Type B pancreatic cell (in vitro differentiated cells): Measurements from ENCODE around the gene LRRN2. TPM values are rescaled to one million over a fixed set of nuclear protein-coding genes. Genes with fewer than 3 reads are reported as not detected.

Experiments used
- DNase-seq: peaks from one replicate; pipeline ENCODE4 v3.0.0; 2021; ENCODE audit warnings: mixed read lengths; ENCODE audit not compliant: unreplicated experiment; ENCODE audit errors: extremely low spot score
- H3K27ac Mint-ChIP-seq: 2 replicates; pipeline ENCODE4 v1.8.0; 2021; ENCODE audit warnings: mild to moderate bottlenecking, mixed read lengths
- H3K27me3 Mint-ChIP-seq: 2 replicates; pipeline ENCODE4 v1.8.0; 2021; ENCODE audit warnings: mixed read lengths
- H3K36me3 Mint-ChIP-seq: 2 replicates; pipeline ENCODE4 v1.8.0; 2021; ENCODE audit warnings: mixed read lengths
- H3K4me1 Mint-ChIP-seq: one replicate; pipeline ENCODE4 v1.8.0; 2021; ENCODE audit warnings: mixed read lengths; ENCODE audit not compliant: unreplicated experiment
- H3K4me3 Mint-ChIP-seq: 2 replicates; pipeline ENCODE4 v1.8.0; 2021; ENCODE audit warnings: mild to moderate bottlenecking, mixed read lengths
- H3K9me3 Mint-ChIP-seq: 2 replicates; pipeline ENCODE4 v1.8.0; 2021; ENCODE audit warnings: mixed read lengths
- CTCF ChIP-seq: fragments of 200-600 bp; sonication (generic); conservative IDR thresholded peaks from 2 replicates; pipeline ENCODE4 v1.5.0; 2021; ENCODE audit warnings: antibody characterized with exemption, mild to moderate bottlenecking
- total RNA-seq: library from RNA; stranded (reverse); gene quantifications from 2 replicates; pipeline ENCODE4 v1.2.1, GENCODE V29; 2021; ENCODE audit warnings: low replicate concordance

LRRN2 gene
- total RNA-seq, 1 donor from 2014 or later = 19.0 TPM

- Mint-ChIP-seq H3K9me3 (no peaks in the 10 kb centered on the region), H3K27me3 (peaks cover 46% of the 10 kb centered on the region)
These were observed 31.8 kb downstream of the LRRN2 start for GRCh38 chr1:204653590-204654340.

GRCh38 chr1:204652497-204652896 is 33.0 kb downstream of the LRRN2 start:
- no peak for DNase-seq
- H3K36me3 Mint-ChIP-seq = no peaks in the 10 kb centered on the region
- no peaks in the 10 kb centered on the region for H3K9me3 Mint-ChIP-seq
- H3K4me3 Mint-ChIP-seq = no peak overlapping the region
- no peak overlapping the region for H3K27ac Mint-ChIP-seq
- H3K4me1 Mint-ChIP-seq = peaks cover 16% of the 10 kb centered on the region
- TF ChIP-seq CTCF = no peak
- H3K27me3 Mint-ChIP-seq = peaks cover 46% of the 10 kb centered on the region

More at GRCh38 chr1:204653590-204654340, 31.8 kb downstream of the LRRN2 start:
- no peak for DNase-seq
- Mint-ChIP-seq H3K4me3 (no peak overlapping the region), H3K36me3 (no peaks in the 10 kb centered on the region), H3K4me1 (peaks cover 16% of the 10 kb centered on the region), H3K27ac (no peak overlapping the region)
- no peak for TF ChIP-seq CTCF

GRCh38 chr1:204651843-204652421 is 33.6 kb downstream of the LRRN2 start:
- Mint-ChIP-seq H3K4me1 (peaks cover 21% of the 10 kb centered on the region), H3K36me3 (no peaks in the 10 kb centered on the region), H3K27ac (no peak overlapping the region), H3K4me3 (no peak overlapping the region), H3K9me3 (no peaks in the 10 kb centered on the region), H3K27me3 (peaks cover 48% of the 10 kb centered on the region)
- TF ChIP-seq CTCF = no peak
- no peak for DNase-seq

GRCh38 chr1:204650911-204651570 is 34.5 kb downstream of the LRRN2 start:
- no peak overlapping the region for H3K27ac Mint-ChIP-seq
- H3K4me3 Mint-ChIP-seq = no peak overlapping the region
- H3K36me3 Mint-ChIP-seq = no peaks in the 10 kb centered on the region
- no peaks in the 10 kb centered on the region for H3K9me3 Mint-ChIP-seq
- no peak for TF ChIP-seq CTCF
- peaks cover 43% of the 10 kb centered on the region for H3K27me3 Mint-ChIP-seq
- peaks cover 21% of the 10 kb centered on the region for H3K4me1 Mint-ChIP-seq
- no peak for DNase-seq

DNA sequence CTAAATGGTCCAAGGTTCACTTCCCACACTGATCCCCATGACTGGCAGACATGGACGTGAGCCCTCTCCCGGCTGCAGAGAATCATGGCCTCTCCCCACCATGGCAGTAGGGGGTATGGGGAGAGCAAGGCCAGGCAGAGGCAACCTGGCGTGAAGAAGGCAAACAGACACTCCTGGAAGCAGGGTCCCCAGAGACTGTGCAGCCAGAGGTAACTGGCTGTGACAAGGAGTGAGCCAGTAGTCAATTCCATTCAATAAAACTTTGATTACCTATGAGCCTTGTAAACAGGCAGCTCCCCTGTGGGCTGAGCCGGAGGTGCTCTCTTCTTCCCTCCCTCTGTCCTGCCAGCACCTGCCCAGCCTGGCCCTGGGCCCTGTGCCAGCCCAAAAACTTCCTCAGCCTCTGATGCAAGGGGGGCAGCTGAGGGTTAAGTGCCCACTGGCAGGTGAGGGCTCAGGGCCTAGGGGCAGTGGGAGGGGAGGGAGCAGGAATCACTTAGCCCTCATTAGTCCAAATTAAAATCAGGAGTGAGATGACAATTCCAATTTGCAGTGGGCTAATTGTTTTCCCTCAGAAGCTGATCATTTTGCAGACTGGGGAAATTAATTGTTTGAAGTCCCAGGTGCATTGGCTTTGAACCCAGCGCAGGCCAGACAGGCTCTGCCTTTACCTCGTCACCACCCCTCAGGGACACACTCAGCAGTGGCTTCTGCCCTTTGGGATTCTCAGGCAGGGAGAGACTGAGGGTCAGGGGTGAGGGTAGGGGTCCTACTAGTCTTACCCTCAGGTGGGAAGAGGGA is 35.6 kb downstream of the LRRN2 start:
- H3K9me3 Mint-ChIP-seq = no peaks in the 10 kb centered on the region
- peaks cover 21% of the 10 kb centered on the region for H3K4me1 Mint-ChIP-seq
- H3K36me3 Mint-ChIP-seq = no peaks in the 10 kb centered on the region
- H3K27me3 Mint-ChIP-seq = peaks cover 39% of the 10 kb centered on the region
- no peak overlapping the region for H3K27ac Mint-ChIP-seq
- TF ChIP-seq CTCF = no peak
- no peak overlapping the region for H3K4me3 Mint-ChIP-seq
- no peak for DNase-seq
